HG03520 (cell line): ENCODE measurements around the gene CCNH.

ENCODE experiments used
- ATAC-seq: cut with Tn5 transposase; IDR thresholded peaks from one replicate; pipeline ENCODE4 v1.9.1; 2021; ENCODE audit warnings: mild to moderate bottlenecking, moderate library complexity; ENCODE audit not compliant: unreplicated experiment

The CCNH gene

GRCh38 chr5:87361536-87362213, 51.1 kb downstream of the CCNH start:
- no peak for ATAC-seq

GRCh38 chr5:87361031-87361445, 51.7 kb downstream of the CCNH start:
- no peak for ATAC-seq

GRCh38 chr5:87360132-87360531, 52.6 kb downstream of the CCNH start:
- no peak for ATAC-seq

GRCh38 chr5:87359106-87359505, 53.6 kb downstream of the CCNH start:
- ATAC-seq = no peak

- ATAC-seq = peak; percentile 51
These were observed 58.2 kb downstream of the CCNH start for GRCh38 chr5:87354496-87354895.

GRCh38 chr5:87347841-87348240, 64.9 kb downstream of the CCNH start:
- no peak for ATAC-seq

- ATAC-seq = no peak
These were observed 65.5 kb downstream of the CCNH start for GRCh38 chr5:87347272-87347671.
